HCT116 (cell line): ENCODE data around the gene C1QB. TPM values are rescaled to one million over a fixed set of nuclear protein-coding genes. Genes with fewer than 3 reads are reported as not detected.

Experiments
- ATAC-seq: fragments of 200-7000 bp; cut with Tn5 transposase; 2 replicates; pipeline ENCODE4 v1.9.1; 2020; ENCODE audit warnings: mild to moderate bottlenecking, moderate library complexity
- BruUV-seq: library from RNA; stranded (reverse); fragments of 400-500 nt; replicated peaks from 2 replicates; lab custom pipeline; 2021; lab: Mats Ljungman, UMichigan
- CTCF ChIA-PET: fragments of 300-600 bp; sonication (Branson Sonifier 250); formaldehyde crosslinking; loops from one replicate; lab custom pipeline; 2021; ENCODE audit warnings: antibody characterized with exemption; lab: Charles Lee
- POLR2A ChIA-PET: fragments of 300-600, 350-600 bp; sonication (Branson Sonifier 250); formaldehyde crosslinking; loops from one replicate; lab custom pipeline; 2021; ENCODE audit warnings: antibody characterized with exemption; lab: Charles Lee
- RAD21 ChIA-PET, 2 experiments: fragments of 300-600 bp; sonication (Branson Sonifier 250); formaldehyde crosslinking; loops; one replicate each; lab custom pipeline; 2023; ENCODE audit warnings: low total read pairs in 2 of 2; ENCODE audit not compliant: uncharacterized antibody in 2 of 2, unreplicated experiment in 2 of 2, low non-redundant PET in 1 of 2; lab: Charles Lee
- DNase-seq: peaks from one replicate; pipeline ENCODE4 v3.0.0-alpha.2; 2010; ENCODE audit warnings: low read depth, low spot score
- H2AFZ ChIP-seq: fragments of 200-600 bp; shearing (Covaris generic), sonication (generic); 2 replicates; pipeline ENCODE4 v1.6.1; 2017; ENCODE audit warnings: low read depth, mixed run types, mixed read lengths, antibody characterized with exemption, low read length; ENCODE audit not compliant: poor library complexity, severe bottlenecking
- H3K27ac ChIP-seq: 2 replicates; pipeline ENCODE4 v1.5.1; 2012; ENCODE audit warnings: low read depth, low read length
- H3K27me3 ChIP-seq: fragments of 200-600 bp; sonication (generic); 2 replicates; pipeline ENCODE4 v1.6.1; 2016; ENCODE audit warnings: mixed run types, low read length, mixed read lengths; ENCODE audit not compliant: insufficient read depth
- H3K36me3 ChIP-seq, 2 experiments: fragments of 200-500 bp in 1 of 2; fragments of 200-600 bp in 1 of 2; sonication (Bioruptor generic) in 1 of 2; sonication (generic) in 1 of 2; 2 replicates each; pipeline versions ENCODE4 v1.5.1 to v1.6.1; 2014 to 2016; ENCODE audit warnings: low read length in 2 of 2, inconsistent platforms in 1 of 2, mixed read lengths in 1 of 2, mixed run types in 1 of 2; ENCODE audit not compliant: insufficient read depth in 2 of 2, control insufficient read depth in 1 of 2
- H3K4me1 ChIP-seq, 2 experiments: fragments of 200-600 bp in 1 of 2; sonication (generic) in 1 of 2; 2 replicates each; pipeline versions ENCODE4 v1.5.1 to v1.6.1; 2012 to 2017; ENCODE audit warnings: low read length in 2 of 2, inconsistent platforms in 1 of 2, mild to moderate bottlenecking in 1 of 2, mixed read lengths in 1 of 2, mixed run types in 1 of 2, moderate library complexity in 1 of 2; ENCODE audit not compliant: insufficient read depth in 2 of 2, control insufficient read depth in 1 of 2
- H3K4me2 ChIP-seq: fragments of 200-600 bp; sonication (generic); 2 replicates; pipeline ENCODE4 v1.6.1; 2017; ENCODE audit warnings: mixed run types, low read length, mixed read lengths
- H3K4me3 ChIP-seq, 2 experiments: fragments of 200-600 bp in 1 of 2; sonication (generic) in 1 of 2; replicated peaks in 1 of 2; 2 replicates each; pipeline ENCODE4 v1.5.1; 2011 to 2016; ENCODE audit warnings: low read length in 2 of 2, control low read depth in 1 of 2, low read depth in 1 of 2, mild to moderate bottlenecking in 1 of 2, mixed read lengths in 1 of 2, mixed run types in 1 of 2
- H3K79me2 ChIP-seq: fragments of 200-600 bp; sonication (generic); 2 replicates; pipeline ENCODE4 v1.6.1; 2017; ENCODE audit warnings: mild to moderate bottlenecking, mixed run types, low read length, moderate library complexity, mixed read lengths; ENCODE audit not compliant: insufficient read depth
- H3K9ac ChIP-seq: fragments of 200-600 bp; sonication (generic); 2 replicates; pipeline ENCODE4 v1.6.1; 2016; ENCODE audit warnings: low read length, mixed read lengths
- H3K9me2 ChIP-seq: fragments of 200-600 bp; sonication (generic), shearing (Covaris generic); 2 replicates; pipeline ENCODE4 v1.6.1; 2017; ENCODE audit warnings: mixed run types, mild to moderate bottlenecking, moderate library complexity; ENCODE audit not compliant: insufficient read depth
- H3K9me3 ChIP-seq, 2 experiments: fragments of 200-500 bp in 1 of 2; fragments of 200-600 bp in 1 of 2; sonication (Bioruptor generic) in 1 of 2; sonication (generic) in 1 of 2; 2 replicates each; pipeline ENCODE4 v1.6.1; 2014 to 2017; ENCODE audit warnings: low read length in 2 of 2, mixed read lengths in 2 of 2, inconsistent platforms in 1 of 2, low read depth in 1 of 2, mild to moderate bottlenecking in 1 of 2, mixed run types in 1 of 2, moderate library complexity in 1 of 2; ENCODE audit not compliant: control insufficient read depth in 1 of 2, insufficient read depth in 1 of 2
- H4K20me1 ChIP-seq: fragments of 200-600 bp; sonication (generic), shearing (Covaris generic); 2 replicates; pipeline ENCODE4 v1.6.1; 2017; ENCODE audit warnings: mixed run types, mild to moderate bottlenecking, moderate library complexity; ENCODE audit not compliant: insufficient read depth
- ELF1 ChIP-seq: IDR thresholded peaks from 2 replicates; pipeline ENCODE4 v1.6.1; 2012; ENCODE audit warnings: low read depth, borderline replicate concordance
- JUND ChIP-seq: IDR thresholded peaks from 2 replicates; pipeline ENCODE4 v1.6.1; 2012
- ZBTB33 ChIP-seq: IDR thresholded peaks from 2 replicates; pipeline ENCODE4 v1.6.1; 2011; ENCODE audit warnings: mild to moderate bottlenecking, low read length, moderate library complexity; ENCODE audit not compliant: insufficient replicate concordance; ENCODE audit errors: extremely low read depth
- intact Hi-C: fragments of 100-400 bp; cut with micrococcal nuclease; formaldehyde crosslinking; loops from 2 replicates; pipeline ENCODE4 v1.10.0; 2022
- total RNA-seq: library from RNA; stranded (reverse); gene quantifications from one replicate; pipeline ENCODE4 v1.2.1, GENCODE V29; 2021; ENCODE audit not compliant: unreplicated experiment
- TF ChIP-seq, protein P1 (sequence below): IDR thresholded peaks from 2 replicates; pipeline ENCODE4 v1.6.1; 2012; ENCODE audit warnings: low read depth
- TF ChIP-seq, protein P2 (sequence below), 3 experiments: fragments of 200-600 bp in 1 of 3; sonication (generic) in 1 of 3; IDR thresholded peaks in 2 of 3; conservative IDR thresholded peaks in 1 of 3; 2 replicates each; pipeline ENCODE4 v1.5.1; 2012 to 2017; ENCODE audit warnings: low read depth in 2 of 3, low read length in 2 of 3, antibody characterized with exemption in 1 of 3, borderline replicate concordance in 1 of 3, control low read depth in 1 of 3, mild to moderate bottlenecking in 1 of 3, mixed read lengths in 1 of 3, mixed run types in 1 of 3, moderate library complexity in 1 of 3; ENCODE audit not compliant: insufficient read depth in 1 of 3

The C1QB gene
- total RNA-seq, 1 experiment from 2014 or later = 0.32 TPM

DNA sequence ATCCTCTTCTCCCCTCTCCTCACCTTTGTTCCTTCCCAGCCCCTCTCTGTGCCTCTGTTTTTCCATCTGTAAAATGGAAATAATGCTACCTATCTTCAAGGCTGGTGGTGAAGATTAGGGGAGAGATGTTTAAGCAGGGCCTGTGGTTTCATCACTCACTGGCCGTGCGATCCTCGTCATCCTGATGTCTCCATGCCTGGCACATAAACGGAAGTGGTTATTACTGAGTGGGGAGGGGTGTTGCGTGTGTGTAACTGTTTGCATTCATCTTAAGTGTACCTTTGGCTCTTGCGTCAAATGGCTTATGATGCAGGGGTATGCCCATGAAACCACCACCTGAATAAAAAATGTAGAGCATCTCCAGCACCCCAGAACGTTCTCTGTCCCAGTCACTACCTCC, 33.8 kb upstream of the C1QB start:
- H3K9ac ChIP-seq = no peak overlapping the region
- no peak overlapping the region for H2AFZ ChIP-seq
- RAD21 ChIA-PET = no interaction called here
- DNase-seq = no peak
- no peaks in the 10 kb centered on the region for H3K9me3 ChIP-seq
- CTCF ChIA-PET = no interaction called here
- H3K4me3 ChIP-seq = no peak overlapping the region
- no peaks in the 10 kb centered on the region for H3K79me2 ChIP-seq
- no peak overlapping the region for H3K27ac ChIP-seq
- POLR2A ChIA-PET = no interaction called here
- H3K27me3 ChIP-seq = peaks cover 77% of the 10 kb centered on the region
- TF ChIP-seq ELF1 (no peak), ZBTB33 (no peak), JUND (no peak)
- TF ChIP-seq, protein P1, sequence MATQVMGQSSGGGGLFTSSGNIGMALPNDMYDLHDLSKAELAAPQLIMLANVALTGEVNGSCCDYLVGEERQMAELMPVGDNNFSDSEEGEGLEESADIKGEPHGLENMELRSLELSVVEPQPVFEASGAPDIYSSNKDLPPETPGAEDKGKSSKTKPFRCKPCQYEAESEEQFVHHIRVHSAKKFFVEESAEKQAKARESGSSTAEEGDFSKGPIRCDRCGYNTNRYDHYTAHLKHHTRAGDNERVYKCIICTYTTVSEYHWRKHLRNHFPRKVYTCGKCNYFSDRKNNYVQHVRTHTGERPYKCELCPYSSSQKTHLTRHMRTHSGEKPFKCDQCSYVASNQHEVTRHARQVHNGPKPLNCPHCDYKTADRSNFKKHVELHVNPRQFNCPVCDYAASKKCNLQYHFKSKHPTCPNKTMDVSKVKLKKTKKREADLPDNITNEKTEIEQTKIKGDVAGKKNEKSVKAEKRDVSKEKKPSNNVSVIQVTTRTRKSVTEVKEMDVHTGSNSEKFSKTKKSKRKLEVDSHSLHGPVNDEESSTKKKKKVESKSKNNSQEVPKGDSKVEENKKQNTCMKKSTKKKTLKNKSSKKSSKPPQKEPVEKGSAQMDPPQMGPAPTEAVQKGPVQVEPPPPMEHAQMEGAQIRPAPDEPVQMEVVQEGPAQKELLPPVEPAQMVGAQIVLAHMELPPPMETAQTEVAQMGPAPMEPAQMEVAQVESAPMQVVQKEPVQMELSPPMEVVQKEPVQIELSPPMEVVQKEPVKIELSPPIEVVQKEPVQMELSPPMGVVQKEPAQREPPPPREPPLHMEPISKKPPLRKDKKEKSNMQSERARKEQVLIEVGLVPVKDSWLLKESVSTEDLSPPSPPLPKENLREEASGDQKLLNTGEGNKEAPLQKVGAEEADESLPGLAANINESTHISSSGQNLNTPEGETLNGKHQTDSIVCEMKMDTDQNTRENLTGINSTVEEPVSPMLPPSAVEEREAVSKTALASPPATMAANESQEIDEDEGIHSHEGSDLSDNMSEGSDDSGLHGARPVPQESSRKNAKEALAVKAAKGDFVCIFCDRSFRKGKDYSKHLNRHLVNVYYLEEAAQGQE = no peak
- TF ChIP-seq, protein P2, sequence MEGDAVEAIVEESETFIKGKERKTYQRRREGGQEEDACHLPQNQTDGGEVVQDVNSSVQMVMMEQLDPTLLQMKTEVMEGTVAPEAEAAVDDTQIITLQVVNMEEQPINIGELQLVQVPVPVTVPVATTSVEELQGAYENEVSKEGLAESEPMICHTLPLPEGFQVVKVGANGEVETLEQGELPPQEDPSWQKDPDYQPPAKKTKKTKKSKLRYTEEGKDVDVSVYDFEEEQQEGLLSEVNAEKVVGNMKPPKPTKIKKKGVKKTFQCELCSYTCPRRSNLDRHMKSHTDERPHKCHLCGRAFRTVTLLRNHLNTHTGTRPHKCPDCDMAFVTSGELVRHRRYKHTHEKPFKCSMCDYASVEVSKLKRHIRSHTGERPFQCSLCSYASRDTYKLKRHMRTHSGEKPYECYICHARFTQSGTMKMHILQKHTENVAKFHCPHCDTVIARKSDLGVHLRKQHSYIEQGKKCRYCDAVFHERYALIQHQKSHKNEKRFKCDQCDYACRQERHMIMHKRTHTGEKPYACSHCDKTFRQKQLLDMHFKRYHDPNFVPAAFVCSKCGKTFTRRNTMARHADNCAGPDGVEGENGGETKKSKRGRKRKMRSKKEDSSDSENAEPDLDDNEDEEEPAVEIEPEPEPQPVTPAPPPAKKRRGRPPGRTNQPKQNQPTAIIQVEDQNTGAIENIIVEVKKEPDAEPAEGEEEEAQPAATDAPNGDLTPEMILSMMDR (IDR thresholded peaks at IDR 0.05 in 2 of 3, conservative IDR thresholded peaks at IDR 0.05 in 1 of 3; ENCODE audit: borderline replicate concordance in 1 of 3, insufficient read depth in 1 of 3, low read depth in 2 of 3, low read length in 2 of 3) = no peak
- TF ChIP-seq, all 23 proteins: peak for 0
- H3K36me3 ChIP-seq = no peaks in the 10 kb centered on the region
- BruUV-seq = no TSS peak
- no peaks in the 10 kb centered on the region for H3K9me2 ChIP-seq
- no peaks in the 10 kb centered on the region for H4K20me1 ChIP-seq
- intact Hi-C loops = no loop called here
- H3K4me1 ChIP-seq = no peaks in the 10 kb centered on the region
- no peak overlapping the region for H3K4me2 ChIP-seq
- ATAC-seq = no peak
